D721Med (cell line): ENCODE results near the gene MAGED4.

Source experiments
- DNase-seq: peaks from one replicate; pipeline ENCODE4 v3.0.0; 2011; ENCODE audit warnings: low spot score; ENCODE audit not compliant: insufficient read length
- FAIRE-seq: peaks from 2 replicates; lab custom pipeline; 2011; peaks lifted over from hg19 to GRCh38; lab: Jason Lieb, UNC
- TF ChIP-seq, protein P1 (sequence below): IDR thresholded peaks from 2 replicates; pipeline ENCODE4 v1.5.1; 2012; ENCODE audit warnings: mild to moderate bottlenecking, control low read depth; ENCODE audit not compliant: insufficient read depth; ENCODE audit errors: missing control alignments

MAGED4 gene

DNA sequence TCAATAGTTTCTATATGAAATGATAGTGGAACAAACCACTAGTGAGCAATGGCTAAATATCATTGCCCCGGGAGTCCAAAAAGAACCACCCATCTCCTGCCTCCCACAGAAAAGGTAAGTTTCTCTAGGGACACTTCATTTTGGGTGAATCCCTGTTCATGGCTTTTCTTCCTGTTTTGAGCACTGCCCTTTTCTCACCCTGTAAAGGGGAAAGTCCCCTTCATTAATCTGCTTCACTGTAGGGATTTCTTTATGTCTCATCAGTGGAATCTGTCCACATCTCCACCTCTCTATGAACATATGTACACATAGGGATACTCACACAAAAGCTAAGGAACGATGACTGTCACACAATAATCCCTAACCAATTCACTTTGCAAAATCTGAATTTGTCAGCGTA lies 28.6 kb downstream of the MAGED4 start:
- TF ChIP-seq, protein P1, sequence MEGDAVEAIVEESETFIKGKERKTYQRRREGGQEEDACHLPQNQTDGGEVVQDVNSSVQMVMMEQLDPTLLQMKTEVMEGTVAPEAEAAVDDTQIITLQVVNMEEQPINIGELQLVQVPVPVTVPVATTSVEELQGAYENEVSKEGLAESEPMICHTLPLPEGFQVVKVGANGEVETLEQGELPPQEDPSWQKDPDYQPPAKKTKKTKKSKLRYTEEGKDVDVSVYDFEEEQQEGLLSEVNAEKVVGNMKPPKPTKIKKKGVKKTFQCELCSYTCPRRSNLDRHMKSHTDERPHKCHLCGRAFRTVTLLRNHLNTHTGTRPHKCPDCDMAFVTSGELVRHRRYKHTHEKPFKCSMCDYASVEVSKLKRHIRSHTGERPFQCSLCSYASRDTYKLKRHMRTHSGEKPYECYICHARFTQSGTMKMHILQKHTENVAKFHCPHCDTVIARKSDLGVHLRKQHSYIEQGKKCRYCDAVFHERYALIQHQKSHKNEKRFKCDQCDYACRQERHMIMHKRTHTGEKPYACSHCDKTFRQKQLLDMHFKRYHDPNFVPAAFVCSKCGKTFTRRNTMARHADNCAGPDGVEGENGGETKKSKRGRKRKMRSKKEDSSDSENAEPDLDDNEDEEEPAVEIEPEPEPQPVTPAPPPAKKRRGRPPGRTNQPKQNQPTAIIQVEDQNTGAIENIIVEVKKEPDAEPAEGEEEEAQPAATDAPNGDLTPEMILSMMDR, result no peak
- DNase-seq (no peak), FAIRE-seq (no peak)

DNA sequence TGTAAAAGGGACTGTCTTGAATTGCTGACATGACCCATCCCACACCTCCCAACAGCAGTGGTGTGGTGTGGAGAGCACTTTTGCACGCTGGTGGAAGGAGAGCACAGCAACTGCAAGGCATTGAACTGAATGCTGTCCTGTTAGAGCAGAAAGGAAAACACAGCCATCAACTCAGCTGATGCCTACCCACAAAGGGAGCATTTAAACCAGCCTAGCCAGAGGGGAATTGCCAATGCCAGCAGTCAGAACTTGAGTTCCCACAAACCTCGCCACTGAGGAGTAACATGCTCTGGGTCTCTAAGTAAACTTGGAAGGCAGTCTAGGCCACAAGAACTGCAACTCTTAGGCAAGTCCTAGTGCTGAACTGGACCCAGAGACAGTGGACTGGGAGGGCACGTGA lies 31.9 kb downstream of the MAGED4 start:
- FAIRE-seq (no peak), DNase-seq (no peak)
- TF ChIP-seq, protein P1, result no peak

DNA sequence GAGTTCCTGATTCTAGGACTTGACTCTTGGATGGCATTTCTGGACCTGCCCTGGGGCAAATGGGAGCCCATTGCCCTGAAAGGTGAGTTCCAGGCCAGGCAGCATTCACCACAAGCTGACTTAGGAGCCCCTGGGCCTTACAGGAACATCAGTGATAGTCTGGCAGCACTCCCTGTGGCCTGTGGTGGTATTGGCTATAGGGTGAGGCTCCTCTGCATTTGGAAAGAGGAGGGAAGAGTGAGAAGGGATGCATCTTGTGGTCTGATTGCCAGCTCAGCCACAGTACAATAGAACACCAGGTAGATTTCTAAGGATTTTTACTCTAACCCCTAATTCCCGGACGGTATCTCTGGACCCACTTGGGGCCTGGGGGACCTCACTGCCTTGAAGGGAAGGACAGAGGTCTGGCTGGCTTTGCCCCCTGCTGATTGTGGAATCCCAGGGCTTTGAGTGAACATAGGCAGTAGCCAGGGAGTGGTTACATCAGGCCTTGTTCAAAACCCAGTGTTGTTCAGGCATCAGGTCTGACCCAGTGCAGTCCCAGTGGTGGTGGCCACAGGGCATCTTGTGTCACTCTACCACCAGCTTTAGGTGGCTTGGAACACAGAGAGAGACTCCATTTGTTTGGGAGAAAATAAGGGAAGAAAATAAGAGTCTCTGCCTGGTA lies 32.9 kb downstream of the MAGED4 start:
- FAIRE-seq, result no peak
- DNase-seq, result no peak
- TF ChIP-seq, protein P1, result no peak

DNA sequence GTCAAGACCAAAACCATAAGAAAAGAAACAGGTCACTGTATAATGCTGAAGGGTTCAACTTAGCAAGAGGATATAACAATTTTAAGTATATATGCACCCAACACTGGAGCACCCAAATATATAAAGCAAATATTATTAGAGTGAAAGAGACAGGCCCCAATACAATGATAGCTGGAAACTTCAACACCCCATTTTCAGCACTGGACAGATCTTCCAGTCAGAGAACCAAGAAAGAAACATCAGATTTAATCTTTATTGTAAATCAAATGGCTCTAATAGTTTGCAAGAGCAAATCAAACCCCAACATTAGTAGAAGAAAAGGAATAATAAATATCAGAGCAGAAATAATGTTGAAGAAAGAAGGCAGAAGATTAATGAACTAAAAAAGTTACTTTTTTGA lies 36.2 kb downstream of the MAGED4 start:
- TF ChIP-seq, protein P1, result no peak
- no peak for DNase-seq
- FAIRE-seq, result no peak
